Adipose tissue (tissue), 3 donors: ENCODE results near the gene CFHR2. TPM values are rescaled to one million over a fixed set of nuclear protein-coding genes. Genes with fewer than 3 reads are reported as not detected.
"Not testable (repeated sequence)": the region's sequence is repeated elsewhere in the genome, so short reads cannot be mapped to it uniquely, and the experiment has no call there.

Source experiments
- H3K27ac ChIP-seq: one replicate; pipeline ENCODE4 v1.5.1; 2013; ENCODE audit warnings: low read depth, low read length
- WGBS, 3 donors: extraction: QIAGEN DNeasy Blood & Tissue Kit; methylation state at CpG; one replicate each; pipeline ENCODE4 v1.1.7; 2013; 5-methylcytosine and 5-hydroxymethylcytosine counted together
- polyA plus RNA-seq, 3 donors: library from polyadenylated mRNA; stranded (reverse); fragments of 200-250 nt; gene quantifications; one replicate each; pipeline ENCODE4 v1.2.3, GENCODE V29; 2013
- donor health status: healthy with polysubstance abuse.
- donor health status: Bipolar disorder and iron deficiency.
- donor health status: healthy.

Gene CFHR2
- polyA plus RNA-seq, 3 donors = not detected

- not testable (repeated sequence) for H3K27ac ChIP-seq
- 41 to 69% (median 68%) methylated on average over 11 of the region's 11 CpGs for WGBS, 3 donors
Observed at GRCh38 chr1:196991919-196992651, 48.5 kb downstream of the CFHR2 start.

- 54 to 77% (median 71%) methylated on average over 2 of the region's 2 CpGs for WGBS, 3 donors
- no peak overlapping the region for H3K27ac ChIP-seq
Observed at GRCh38 chr1:196993916-196994315, 50.4 kb downstream of the CFHR2 start.

- H3K27ac ChIP-seq = no peak overlapping the region
- 55 to 75% (median 67%) methylated on average over 1 of the region's 1 CpG for WGBS, 3 donors
Observed at GRCh38 chr1:196997423-196997822, 53.9 kb downstream of the CFHR2 start.

GRCh38 chr1:197001828-197002227, 58.3 kb downstream of the CFHR2 start:
- 75 to 83% (median 83%) methylated on average over 2 of the region's 2 CpGs for WGBS, 3 donors
- H3K27ac ChIP-seq = no peak overlapping the region

GRCh38 chr1:197003132-197003531, 59.6 kb downstream of the CFHR2 start:
- no peak overlapping the region for H3K27ac ChIP-seq
- WGBS, 3 donors = 54 to 64% (median 61%) methylated on average over 2 of the region's 2 CpGs

- WGBS, 3 donors = 84 to 88% (median 85%) methylated on average over 6 of the region's 6 CpGs
- no peak overlapping the region for H3K27ac ChIP-seq
Observed at GRCh38 chr1:197008861-197009260, 65.3 kb downstream of the CFHR2 start.

Other genes with a start within 250 kb of the CFHR2 start
- gene CFHR3, start 168.9 kb upstream of the CFHR2 start, polyA plus RNA-seq = under 1 TPM in 2 of 3 donors, not detected in 1; 0.15 to 0.45 TPM
- 1 to 10 TPM in 2 of 3 donors, not detected in 1; 1.2 to 1.3 TPM for gene CFHR1, start 124.0 kb upstream of the CFHR2 start, polyA plus RNA-seq
- gene CFHR4, start 55.7 kb upstream of the CFHR2 start, polyA plus RNA-seq = not detected
- not detected for gene CFHR5, start 33.8 kb downstream of the CFHR2 start, polyA plus RNA-seq
- gene F13B, start 123.5 kb downstream of the CFHR2 start, polyA plus RNA-seq = not detected
- under 1 TPM; under 0.01 to 0.09 (median 0.07) TPM for gene ASPM, start 202.9 kb downstream of the CFHR2 start, polyA plus RNA-seq